Epithelial cell of proximal tubule (primary cell): ENCODE measurements around the gene MIA2. TPM values are rescaled to one million over a fixed set of nuclear protein-coding genes. Genes with fewer than 3 reads are reported as not detected.
A peak's percentile ranks its signal among the peaks of the same experiment; 100 is the strongest.
"Not testable (repeated sequence)": the region's sequence is repeated elsewhere in the genome, so short reads cannot be mapped to it uniquely, and the experiment has no call there.

Source experiments
- DNase-seq: peaks from one replicate; pipeline ENCODE4 v3.0.0-alpha.2; 2011; ENCODE audit warnings: low read depth
- H3K4me3 ChIP-seq: 2 replicates; pipeline ENCODE4 v1.5.1; 2011; ENCODE audit warnings: low read depth, mild to moderate bottlenecking, low read length
- total RNA-seq: library from RNA; depleted of rRNA; stranded (reverse); fragments of >200 nt; gene quantifications from 2 replicates; pipeline ENCODE4 v1.2.3, GENCODE V29; 2015
- TF ChIP-seq, protein P1 (sequence below): conservative IDR thresholded peaks from 2 replicates; pipeline ENCODE4 v1.5.1; 2012; ENCODE audit warnings: low read depth, mild to moderate bottlenecking, low read length

The MIA2 gene
- total RNA-seq, 1 donor from 2014 or later: 10.4 TPM

DNA sequence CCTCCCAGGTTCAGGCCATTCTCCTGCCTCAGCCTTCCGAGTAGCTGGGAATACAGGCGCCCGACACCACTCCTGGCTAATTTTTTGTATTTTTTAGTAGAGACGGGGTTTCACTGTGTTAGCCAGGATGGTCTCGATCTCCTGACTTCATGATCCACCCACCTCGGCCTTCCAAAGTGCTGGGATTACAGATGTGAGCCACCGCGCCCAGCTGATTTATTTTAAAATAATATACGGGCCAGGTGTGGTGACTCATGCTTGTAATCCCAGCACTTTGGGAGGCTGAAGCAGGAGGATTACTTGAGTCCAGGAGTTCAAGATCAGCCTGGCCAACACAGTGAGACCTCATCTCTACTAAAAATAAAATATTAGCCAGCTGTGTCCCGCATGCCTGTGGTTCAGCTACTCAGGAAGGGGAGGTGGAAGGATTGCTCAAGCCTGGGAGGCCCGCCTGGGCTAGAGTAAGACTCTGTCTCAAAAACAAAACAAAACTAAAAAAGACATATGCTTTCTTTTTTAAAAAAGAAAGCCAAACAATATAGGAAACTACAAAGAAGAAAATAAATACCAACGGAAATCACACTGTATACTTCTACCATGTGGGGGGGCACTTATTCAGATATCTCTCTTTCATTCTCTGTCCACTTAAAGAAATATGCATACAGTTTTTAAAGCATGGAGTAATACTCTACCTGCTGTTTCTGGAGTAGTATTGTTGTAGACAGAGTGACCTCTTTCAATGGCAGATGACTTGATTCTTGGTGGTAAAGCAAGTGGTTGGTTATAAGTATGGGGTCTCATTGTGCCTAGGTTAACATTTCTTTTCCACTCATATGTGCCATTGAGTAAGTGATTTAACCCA lies 930 bp upstream of the MIA2 start:
- TF ChIP-seq, protein P1, sequence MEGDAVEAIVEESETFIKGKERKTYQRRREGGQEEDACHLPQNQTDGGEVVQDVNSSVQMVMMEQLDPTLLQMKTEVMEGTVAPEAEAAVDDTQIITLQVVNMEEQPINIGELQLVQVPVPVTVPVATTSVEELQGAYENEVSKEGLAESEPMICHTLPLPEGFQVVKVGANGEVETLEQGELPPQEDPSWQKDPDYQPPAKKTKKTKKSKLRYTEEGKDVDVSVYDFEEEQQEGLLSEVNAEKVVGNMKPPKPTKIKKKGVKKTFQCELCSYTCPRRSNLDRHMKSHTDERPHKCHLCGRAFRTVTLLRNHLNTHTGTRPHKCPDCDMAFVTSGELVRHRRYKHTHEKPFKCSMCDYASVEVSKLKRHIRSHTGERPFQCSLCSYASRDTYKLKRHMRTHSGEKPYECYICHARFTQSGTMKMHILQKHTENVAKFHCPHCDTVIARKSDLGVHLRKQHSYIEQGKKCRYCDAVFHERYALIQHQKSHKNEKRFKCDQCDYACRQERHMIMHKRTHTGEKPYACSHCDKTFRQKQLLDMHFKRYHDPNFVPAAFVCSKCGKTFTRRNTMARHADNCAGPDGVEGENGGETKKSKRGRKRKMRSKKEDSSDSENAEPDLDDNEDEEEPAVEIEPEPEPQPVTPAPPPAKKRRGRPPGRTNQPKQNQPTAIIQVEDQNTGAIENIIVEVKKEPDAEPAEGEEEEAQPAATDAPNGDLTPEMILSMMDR: no peak
- no peak for DNase-seq
- H3K4me3 ChIP-seq: no peak overlapping the region

GRCh38 chr14:39234986-39235385 lies 1.3 kb downstream of the MIA2 start:
- H3K4me3 ChIP-seq: peak overlapping the region; percentile 66
- DNase-seq: not testable (repeated sequence)

DNA sequence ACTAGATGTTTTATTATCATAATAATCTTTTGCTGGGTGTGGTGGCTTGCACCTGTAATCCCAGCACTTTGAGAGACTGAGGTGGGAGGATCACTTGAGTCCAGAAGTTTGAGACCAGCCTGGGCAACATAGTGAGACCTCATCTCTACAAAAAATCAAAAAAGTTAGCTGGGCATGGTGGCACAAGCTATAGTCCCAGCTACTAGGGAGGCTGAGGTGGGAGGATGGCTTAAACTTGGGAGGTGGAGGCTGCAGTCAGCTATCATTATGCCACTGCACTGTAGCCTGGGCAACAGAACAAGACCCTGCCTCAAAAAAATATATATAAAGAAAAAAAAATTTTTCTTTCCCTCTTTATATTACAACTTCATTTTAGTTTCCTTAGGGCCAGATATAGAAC lies 1.8 kb downstream of the MIA2 start:
- peak overlapping the region; percentile 66 for H3K4me3 ChIP-seq
- not testable (repeated sequence) for DNase-seq

DNA sequence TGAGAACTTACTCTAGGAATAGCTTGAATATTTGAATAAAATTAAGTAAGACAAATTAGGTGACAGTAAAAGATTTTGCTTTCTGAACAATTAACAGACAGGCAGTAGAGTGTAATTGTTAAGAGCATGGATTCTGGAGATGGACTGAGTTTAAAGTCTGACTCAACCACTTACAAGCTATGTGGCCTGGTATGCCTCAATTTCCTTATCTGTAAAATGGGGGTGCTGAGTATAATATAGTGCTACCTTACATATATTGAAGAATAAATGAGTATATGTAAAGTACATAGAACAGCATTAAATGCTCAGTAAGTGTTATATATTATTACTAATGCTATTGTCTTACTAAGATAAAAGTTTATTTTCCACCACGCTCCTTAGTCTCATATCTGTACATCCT lies 7.1 kb downstream of the MIA2 start:
- no peak for DNase-seq
- TF ChIP-seq, protein P1: no peak
- H3K4me3 ChIP-seq: no peak overlapping the region

DNA sequence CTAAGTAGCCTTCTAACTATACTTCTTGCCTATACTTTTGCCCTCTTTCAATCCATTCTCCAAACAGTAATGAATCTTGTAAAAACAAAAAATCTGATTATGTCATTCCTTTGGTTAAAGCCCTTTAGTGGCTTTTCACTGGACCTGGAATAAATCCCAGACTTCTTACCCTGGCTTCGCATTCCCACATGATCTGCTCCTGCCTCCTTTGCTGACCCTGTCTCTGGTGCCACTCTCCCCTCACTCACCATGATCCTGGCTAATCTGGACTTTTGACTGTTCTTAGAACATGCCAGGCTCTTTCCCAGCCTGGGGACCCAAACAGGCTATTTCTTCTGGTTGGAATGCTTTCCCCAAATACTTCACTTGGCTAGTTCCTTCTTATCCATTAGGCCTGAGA lies 7.9 kb downstream of the MIA2 start:
- no peak for DNase-seq
- TF ChIP-seq, protein P1: no peak
- no peak overlapping the region for H3K4me3 ChIP-seq

DNA sequence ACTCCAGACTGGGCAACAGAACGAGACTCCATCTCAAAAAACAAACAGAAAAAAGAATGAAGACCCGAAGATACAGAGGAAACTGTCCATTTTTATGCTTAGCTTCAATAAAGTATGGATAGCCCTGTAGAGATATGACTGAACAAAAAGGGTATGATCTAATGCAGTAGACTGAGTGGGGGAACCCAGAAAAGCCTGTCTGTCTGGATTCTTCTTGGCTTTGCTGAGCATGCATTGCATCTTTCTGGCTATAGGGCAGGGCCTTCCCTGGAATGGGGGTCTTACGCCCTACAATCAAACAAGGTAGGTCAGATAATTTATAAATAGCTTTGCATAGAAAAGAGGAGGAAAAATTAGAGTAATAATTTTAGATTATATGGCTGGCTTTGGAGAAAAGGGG lies 10.1 kb downstream of the MIA2 start:
- TF ChIP-seq, protein P1: no peak
- no peak for DNase-seq
- H3K4me3 ChIP-seq: no peak overlapping the region

GRCh38 chr14:39246618-39247017 lies 12.9 kb downstream of the MIA2 start:
- no peak overlapping the region for H3K4me3 ChIP-seq
- TF ChIP-seq, protein P1: no peak
- no peak for DNase-seq

DNA sequence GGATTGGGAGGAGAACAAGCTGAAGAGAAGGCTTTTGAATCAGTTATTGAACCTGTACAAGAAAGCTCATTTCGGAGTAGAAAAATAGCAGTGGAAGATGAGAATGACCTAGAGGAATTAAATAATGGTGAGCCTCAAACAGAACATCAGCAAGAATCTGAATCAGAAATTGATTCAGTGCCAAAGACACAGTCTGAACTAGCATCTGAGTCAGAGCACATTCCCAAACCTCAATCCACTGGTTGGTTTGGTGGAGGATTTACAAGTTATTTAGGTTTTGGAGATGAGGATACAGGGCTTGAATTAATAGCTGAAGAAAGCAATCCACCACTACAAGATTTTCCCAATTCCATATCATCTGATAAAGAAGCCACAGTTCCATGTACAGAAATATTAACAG lies 13.5 kb downstream of the MIA2 start:
- H3K4me3 ChIP-seq: no peak overlapping the region
- TF ChIP-seq, protein P1: no peak
- DNase-seq: no peak
